HG02763 (cell line): Measurements from ENCODE around the gene SNX33.
A peak's percentile ranks its signal among the peaks of the same experiment; 100 is the strongest.

ENCODE experiments used
- ATAC-seq: cut with Tn5 transposase; IDR thresholded peaks from one replicate; pipeline ENCODE4 v1.9.1; 2021; ENCODE audit warnings: mild to moderate bottlenecking, moderate library complexity; ENCODE audit not compliant: unreplicated experiment

The SNX33 gene

GRCh38 chr15:75640483-75641178 is 7.1 kb upstream of the SNX33 start:
- ATAC-seq, result peak; percentile 20

DNA sequence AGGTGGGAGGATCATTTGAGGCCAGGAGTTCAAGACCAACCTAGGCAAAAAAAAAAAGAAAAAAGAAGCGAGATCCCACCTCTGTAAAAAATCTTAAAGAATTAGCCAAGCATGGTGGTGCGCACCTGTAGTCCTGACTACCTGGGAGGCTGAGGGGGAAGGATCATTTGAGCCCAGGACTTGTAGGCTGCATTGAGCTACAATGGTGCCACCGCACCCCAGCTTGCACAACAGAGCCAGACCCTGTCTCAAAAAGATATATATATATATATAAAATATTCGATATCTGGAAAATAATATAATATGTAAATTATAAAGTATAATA is 6.6 kb upstream of the SNX33 start:
- ATAC-seq, result no peak

DNA sequence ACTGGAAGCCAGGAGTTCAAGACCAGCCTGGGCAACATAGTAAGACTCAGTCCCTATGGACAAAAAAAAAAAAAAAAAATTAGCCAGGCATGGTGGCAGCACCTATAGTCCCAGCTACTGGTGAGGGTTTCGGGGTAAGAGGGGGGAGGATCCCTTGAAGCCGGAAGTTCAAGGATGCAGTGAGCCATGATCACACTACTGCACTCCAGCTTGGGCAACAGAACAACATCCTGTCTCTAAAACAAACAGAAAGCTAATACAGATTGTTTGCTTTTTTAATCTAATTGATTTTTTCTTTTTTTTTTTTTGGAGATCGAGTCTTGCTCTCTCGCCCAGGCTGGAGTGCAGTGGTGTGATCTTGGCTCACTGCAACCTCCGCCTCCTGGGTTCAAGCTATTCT is 6.1 kb upstream of the SNX33 start:
- ATAC-seq, result no peak

DNA sequence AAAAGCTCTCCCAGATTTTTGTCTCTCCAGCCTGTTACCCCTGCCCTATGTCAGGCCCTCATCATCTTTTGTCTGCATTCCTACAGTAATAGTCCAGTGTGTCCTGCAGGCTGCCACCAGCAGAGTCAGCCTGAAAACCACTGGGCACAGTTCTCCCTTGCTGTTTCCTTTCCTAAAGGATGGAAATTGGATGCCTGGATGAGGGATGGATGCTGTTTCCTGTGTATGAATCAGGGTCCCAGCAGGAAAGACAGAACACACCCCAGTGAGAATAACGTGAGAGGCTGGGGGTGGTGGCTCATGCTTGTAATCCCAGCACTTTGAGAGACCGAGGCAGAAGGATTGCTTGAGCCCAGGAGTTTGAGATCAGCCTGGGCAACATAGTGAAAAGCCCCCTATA is 3.3 kb upstream of the SNX33 start:
- ATAC-seq, result no peak

DNA sequence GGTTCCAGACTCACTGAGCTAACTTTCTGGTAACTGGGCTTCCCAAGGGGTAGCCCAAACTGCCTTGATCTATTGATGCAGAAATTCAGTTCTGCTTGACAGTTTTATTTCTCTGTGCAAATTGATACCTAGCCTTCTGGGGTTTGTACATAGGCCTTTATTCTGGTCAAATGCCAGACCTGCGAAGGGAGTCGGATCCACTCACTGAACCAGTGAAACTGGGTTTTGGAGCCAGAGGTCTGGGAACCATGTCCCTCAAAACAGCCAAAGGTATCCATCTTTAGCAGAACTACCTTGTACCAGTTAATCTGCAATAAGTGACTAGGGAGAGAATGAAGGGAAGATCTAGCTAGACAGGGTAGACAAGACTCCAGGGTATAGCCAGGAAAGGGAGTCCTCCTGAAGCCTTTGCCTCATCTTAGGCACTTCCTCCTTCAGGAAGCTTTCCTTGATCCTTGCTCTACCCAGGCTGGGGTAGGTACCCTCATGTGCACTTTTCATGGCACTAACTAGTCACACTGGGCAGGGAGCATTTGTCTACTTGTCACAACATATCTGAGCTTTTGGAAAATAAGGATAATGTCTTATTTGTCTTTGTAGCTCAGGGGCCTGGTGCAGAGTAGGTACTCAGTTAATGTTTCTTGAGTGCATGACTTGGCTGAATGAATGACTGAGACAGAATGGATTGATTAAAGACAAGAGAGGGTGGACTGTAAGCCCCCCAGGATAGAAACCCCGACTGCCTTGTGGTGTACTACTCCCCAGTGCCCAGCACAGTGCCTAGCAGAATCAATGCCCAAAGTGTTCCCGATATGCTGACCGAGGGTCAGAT is 1.4 kb upstream of the SNX33 start:
- ATAC-seq, result no peak

- ATAC-seq, result no peak
Observed at GRCh38 chr15:75646944-75647364, 758 bp upstream of the SNX33 start.

DNA sequence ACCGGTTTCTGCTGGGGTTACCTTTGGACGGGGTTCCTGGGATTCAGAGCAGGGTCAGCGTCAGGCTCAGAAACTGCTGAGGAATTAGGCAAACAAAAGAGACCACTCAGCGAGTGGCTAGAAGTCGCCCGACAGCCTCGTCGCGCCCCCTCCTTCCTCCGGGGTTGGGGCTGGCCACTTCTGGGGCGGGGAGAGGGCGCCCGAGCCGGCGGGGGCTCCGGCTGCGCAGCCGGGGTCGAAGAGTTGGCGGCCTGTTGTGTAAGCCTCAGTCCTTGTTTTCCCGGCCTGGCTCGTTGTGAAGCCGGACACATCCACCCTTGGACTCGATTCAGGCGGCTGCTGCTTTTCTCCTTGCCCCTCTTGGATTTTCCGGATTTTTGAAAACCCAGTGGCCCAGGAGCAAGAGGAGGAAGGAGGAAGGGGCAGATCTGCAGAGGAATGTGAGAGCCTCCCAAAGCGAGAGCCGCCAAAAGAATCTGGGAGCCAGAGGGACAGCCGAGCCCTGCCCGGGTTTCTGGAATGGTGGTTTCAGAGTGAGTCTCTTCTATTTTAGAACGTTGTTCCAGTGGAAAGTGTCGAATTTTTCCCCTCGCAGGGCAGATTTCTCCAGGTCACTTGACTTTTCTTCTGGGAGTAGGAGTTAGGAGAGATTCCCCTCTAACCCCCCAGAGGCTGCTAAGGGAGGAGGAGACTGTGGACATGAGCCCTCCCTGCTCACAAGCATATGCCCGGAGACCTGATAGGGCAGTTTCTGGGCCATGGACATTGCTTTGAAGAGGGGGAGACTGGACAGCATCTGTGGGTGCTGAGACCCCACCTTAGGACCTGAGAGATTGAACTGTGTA is 666 bp downstream of the SNX33 start:
- no peak for ATAC-seq

GRCh38 chr15:75649045-75649761 is 1.5 kb downstream of the SNX33 start:
- ATAC-seq, result no peak

DNA sequence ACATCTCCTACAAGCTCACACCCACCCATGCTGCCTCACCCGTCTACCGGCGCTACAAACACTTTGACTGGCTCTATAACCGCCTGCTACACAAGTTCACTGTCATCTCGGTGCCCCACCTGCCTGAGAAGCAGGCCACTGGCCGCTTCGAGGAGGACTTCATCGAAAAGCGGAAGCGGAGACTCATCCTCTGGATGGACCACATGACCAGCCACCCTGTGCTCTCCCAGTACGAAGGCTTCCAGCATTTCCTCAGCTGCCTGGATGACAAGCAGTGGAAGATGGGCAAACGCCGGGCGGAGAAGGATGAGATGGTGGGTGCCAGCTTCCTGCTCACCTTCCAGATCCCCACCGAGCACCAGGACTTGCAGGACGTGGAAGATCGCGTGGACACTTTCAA is 2.1 kb downstream of the SNX33 start:
- ATAC-seq, result no peak

DNA sequence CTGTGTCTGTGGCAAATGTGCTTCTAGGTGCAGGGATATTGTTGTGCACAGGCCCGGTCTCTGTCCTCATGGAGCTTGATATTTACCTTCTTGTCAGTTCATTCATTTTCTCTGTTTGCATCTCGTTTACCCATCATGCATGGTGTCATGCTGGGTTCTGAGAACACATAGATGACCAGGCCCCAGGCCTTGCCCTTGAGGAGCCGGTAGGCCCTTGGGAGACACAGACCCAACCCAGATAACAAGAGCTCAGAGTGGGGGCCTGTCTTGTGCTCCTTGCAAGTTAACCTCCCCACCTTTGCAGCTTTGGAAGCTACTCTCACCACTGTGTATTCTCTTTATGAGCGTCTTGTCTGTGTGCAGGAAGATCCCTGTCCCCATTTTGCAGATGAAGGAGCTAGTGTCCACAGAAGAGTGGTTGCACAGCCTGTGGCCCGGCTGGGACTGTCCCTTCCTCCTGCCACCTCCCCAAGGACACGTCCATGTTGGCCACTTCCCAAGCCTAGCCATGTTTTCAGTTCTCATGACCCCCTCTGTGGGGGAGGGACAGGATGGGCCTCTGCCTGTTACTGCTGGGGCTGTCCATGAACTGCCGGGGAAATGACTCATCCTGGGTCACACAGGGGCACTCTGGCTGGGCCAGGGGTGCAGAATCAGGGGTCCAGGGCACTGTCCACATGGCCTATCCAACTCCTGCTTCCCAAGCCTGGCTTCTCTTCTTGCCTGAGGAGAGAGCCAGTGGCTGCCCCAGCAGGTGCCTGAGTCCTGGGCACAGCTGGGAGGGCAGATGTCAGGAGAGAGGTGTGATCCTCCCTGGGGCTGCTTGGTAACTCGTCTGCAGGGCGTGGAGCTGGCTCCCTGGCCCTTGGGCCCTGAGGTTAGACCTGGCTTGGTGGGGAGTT is 3.4 kb downstream of the SNX33 start:
- no peak for ATAC-seq

GRCh38 chr15:75651810-75652543 is 4.3 kb downstream of the SNX33 start:
- ATAC-seq, result no peak

DNA sequence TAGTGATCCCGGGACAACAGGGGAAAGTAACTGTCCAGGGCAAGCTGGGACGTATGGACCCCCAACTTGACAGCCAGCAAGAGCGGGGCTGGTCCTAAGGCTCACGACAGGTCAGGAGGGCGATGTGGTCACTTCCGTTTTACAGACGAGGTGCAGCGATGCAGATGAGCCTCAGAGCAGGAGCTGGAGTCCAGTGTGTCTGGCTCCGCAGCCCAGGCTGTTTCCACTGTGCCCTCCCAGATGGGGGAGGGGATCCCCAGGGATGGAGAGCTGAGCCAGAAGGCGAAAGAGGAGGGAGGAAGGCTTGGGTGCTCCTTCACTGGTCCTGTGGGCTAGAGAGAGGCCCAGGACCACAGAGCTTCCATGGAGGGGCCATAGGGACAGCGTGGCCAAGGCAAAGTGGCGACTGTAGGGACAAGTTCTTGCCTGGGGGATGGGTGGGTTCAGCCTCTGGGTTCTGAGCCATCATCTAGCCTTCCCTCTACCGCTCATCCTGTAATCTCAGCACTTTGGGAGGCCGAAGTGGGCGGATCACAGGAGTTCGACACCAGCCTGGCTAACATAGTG is 5.7 kb downstream of the SNX33 start:
- no peak for ATAC-seq

- ATAC-seq, result no peak
Observed at GRCh38 chr15:75654201-75654907, 6.6 kb downstream of the SNX33 start.

- ATAC-seq, result no peak
Observed at GRCh38 chr15:75655931-75656330, 8.2 kb downstream of the SNX33 start.

- ATAC-seq, result no peak
Observed at GRCh38 chr15:75656331-75656730, 8.6 kb downstream of the SNX33 start.

- no peak for ATAC-seq
Observed at GRCh38 chr15:75656813-75657212, 9.1 kb downstream of the SNX33 start.

DNA sequence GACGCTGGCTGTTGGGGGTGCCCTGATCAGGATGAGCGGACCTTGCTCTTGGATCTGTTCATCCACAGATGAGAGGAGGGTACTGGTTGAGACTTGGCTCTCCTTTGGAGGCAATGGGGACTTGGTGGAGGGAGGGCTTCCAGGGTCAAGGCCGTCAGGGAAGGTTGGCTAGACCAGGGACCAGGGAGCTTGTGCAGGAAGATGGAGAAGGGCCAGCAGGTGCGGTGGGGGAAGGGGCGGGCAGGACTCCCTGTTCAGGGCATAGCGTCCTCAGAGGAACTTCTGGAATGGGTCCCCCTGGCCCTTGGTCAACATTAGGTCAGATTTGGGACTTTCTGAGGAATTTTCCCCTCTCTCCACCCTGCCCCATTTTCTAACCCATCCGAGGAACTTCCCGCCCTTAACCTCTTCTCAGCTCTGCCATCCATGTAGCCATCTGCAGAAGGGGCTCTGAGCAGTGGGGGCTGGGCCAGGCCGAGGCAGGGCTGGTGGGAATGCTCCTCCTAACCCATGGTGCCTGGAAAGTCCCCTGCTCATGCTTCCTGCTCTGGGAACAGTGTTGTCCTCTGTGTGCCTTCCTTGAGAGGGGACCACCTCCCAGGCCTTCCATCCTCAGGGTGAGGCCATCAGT is 11.5 kb downstream of the SNX33 start:
- ATAC-seq, result no peak
